ENCODE data around the gene PSMC3. TPM values are rescaled to one million over a fixed set of nuclear protein-coding genes. Genes with fewer than 3 reads are reported as not detected.

PSMC3 gene
- total and polyA plus RNA-seq, 2 of the 13 experiments (the other 11 are each of a cell fraction or from before 2014, with no cell fraction given), result 75.8 to 214 TPM

- TF ChIP-seq ZFYVE20 (CRISPR knock-in tag; IDR thresholded peaks at IDR 0.05; ENCODE audit: borderline replicate concordance, low read depth) (no peak), KDM2A (CRISPR knock-in tag; IDR thresholded peaks at IDR 0.05; ENCODE audit: borderline replicate concordance, low read depth) (0 out of 2 replicates have a peak, but pooled peaks have one; percentile 11), RARG (CRISPR knock-in tag; IDR thresholded peaks at IDR 0.05; ENCODE audit: low read depth) (no peak), DPF2 (CRISPR knock-in tag; IDR thresholded peaks at IDR 0.05; ENCODE audit: borderline replicate concordance, low read depth) (no peak), ZNF20 (CRISPR knock-in tag; IDR thresholded peaks at IDR 0.05) (no peak), PAWR (CRISPR knock-in tag; IDR thresholded peaks at IDR 0.05; ENCODE audit: borderline replicate concordance) (no peak), ARHGAP35 (CRISPR knock-in tag; IDR thresholded peaks at IDR 0.05; ENCODE audit: borderline replicate concordance) (no peak), ZNF44 (CRISPR knock-in tag; IDR thresholded peaks at IDR 0.05) (no peak), TCF7 (IDR thresholded peaks at IDR 0.05; ENCODE audit: low read depth) (no peak), ZSCAN20 (CRISPR knock-in tag; IDR thresholded peaks at IDR 0.05; ENCODE audit: borderline replicate concordance) (no peak), RFX1 (IDR thresholded peaks at IDR 0.05) (no peak), ZNF687 (CRISPR knock-in tag; IDR thresholded peaks at IDR 0.05) (peak; percentile 79), SETDB1 (CRISPR knock-in tag; IDR thresholded peaks at IDR 0.05; ENCODE audit: borderline replicate concordance) (no peak), ZNF768 (CRISPR knock-in tag; IDR thresholded peaks at IDR 0.05) (no peak), AKAP8 (CRISPR knock-in tag; IDR thresholded peaks at IDR 0.05) (no peak), HINFP (CRISPR knock-in tag; IDR thresholded peaks at IDR 0.05; ENCODE audit: low read depth) (no peak), ZNF841 (CRISPR knock-in tag; IDR thresholded peaks at IDR 0.05; ENCODE audit: borderline replicate concordance) (no peak), MZF1 (CRISPR knock-in tag; IDR thresholded peaks at IDR 0.05; ENCODE audit: borderline replicate concordance) (no peak), NONO (IDR thresholded peaks at IDR 0.05) (no peak), NONO (CRISPR knock-in tag; conservative IDR thresholded peaks at IDR 0.05) (no peak), ZKSCAN1 (IDR thresholded peaks at IDR 0.05; ENCODE audit: low read length) (no peak), MAX (IDR thresholded peaks at IDR 0.05) (peak; percentile 43; the same call in 1 of the 2 replicates), NR0B2 (CRISPR knock-in tag; IDR thresholded peaks at IDR 0.05) (no peak), ZNF709 (CRISPR knock-in tag; IDR thresholded peaks at IDR 0.05) (no peak), FOXA1 (IDR thresholded peaks at IDR 0.05) (no peak), FOXA1 (CRISPR knock-in tag; IDR thresholded peaks at IDR 0.05) (no peak)
These were observed 38.1 kb downstream of the PSMC3 start (continued) for GRCh38 chr11:47387944-47388696.
